Fibroblast of skin of left biceps (primary cell): Measurements from ENCODE around the gene POFUT2.
A peak's percentile ranks its signal among the peaks of the same experiment; 100 is the strongest.
"Not testable (repeated sequence)": the region's sequence is repeated elsewhere in the genome, so short reads cannot be mapped to it uniquely, and the experiment has no call there.

Experiments used
- DNase-seq, 2 experiments: peaks; one replicate each; pipeline ENCODE4 v3.0.0-alpha.2; 2013; ENCODE audit warnings: low read depth in 2 of 2

POFUT2 gene

DNA sequence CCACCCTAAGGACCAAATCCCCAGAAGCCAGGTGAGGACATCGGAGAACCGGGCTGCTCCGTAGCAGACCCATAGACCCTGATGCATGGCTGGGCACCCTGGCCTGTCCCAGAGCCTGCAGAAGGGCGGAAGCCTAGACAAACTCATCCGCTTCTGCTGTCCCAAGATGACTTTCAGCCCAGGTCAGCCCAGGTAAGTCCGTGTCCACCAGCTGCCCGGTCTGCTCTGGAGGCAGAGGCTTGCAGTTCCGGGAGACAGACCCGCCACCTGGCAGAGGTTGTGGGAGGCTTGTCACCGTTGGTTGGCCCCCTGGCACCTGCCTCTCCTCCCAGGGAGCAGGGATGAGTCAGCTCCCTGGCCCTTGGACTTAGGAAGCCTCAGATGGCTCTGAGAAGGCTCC is 22.8 kb upstream of the POFUT2 start:
- no peak for DNase-seq

DNA sequence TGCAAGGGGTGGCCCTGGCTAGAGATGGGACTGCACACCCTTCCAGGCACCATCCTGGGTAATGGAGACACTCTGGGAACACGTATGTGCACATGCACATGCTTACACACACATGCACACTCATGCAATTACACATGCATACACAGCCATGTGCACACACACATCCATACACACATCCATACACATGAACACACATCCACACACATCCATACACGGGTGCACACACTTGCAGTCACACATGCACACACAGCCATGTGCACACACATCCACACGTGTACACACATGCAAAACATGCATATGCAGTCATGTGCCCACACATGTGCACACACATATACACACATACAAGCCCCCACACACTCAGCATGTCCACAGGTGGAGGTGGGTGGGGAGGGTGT is 22.3 kb upstream of the POFUT2 start:
- no peak for DNase-seq

DNA sequence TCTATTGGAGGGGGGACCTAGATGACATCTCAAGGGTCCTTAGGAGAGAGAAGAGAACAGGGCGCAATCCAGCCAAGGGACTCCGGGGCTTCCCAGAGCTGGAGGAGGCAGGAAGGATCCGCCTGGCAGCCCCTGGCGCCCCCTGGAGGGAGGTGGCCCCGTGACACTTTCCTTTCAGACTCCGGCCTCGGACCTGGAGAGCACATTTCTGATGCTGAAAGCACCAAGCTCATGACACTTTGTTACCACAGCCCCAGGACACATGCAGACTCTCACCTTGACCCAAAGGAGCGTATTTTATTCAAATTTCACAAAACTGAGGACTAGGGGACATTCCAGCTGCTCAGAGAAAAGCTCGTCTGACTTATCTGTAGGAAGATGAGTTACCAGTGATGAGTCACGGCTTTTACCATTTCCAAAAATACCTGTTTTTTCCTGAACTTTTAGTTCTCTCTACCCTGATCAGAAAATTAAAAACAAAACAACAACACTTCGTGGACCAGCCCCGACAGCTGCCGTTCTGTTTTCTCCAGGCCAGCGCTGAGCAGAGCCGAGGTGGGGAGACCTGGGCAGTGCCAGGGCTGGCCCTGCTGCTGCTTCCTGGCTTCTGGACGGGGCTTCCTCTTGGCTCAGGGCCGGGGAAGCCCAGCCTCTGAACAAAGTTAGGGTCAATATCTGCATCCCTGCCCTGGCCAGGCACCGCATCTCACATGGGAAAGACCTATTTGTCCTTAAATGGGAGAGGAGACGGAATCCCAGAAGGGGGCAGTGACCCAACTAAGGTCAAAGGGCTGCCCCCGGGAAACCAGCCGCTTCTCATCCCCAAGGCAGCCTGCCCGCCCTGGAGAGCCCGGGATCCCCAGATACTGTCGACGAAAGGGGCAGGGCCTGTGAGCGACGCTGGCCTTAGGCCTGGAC is 21.6 kb upstream of the POFUT2 start:
- DNase-seq, result no peak

DNA sequence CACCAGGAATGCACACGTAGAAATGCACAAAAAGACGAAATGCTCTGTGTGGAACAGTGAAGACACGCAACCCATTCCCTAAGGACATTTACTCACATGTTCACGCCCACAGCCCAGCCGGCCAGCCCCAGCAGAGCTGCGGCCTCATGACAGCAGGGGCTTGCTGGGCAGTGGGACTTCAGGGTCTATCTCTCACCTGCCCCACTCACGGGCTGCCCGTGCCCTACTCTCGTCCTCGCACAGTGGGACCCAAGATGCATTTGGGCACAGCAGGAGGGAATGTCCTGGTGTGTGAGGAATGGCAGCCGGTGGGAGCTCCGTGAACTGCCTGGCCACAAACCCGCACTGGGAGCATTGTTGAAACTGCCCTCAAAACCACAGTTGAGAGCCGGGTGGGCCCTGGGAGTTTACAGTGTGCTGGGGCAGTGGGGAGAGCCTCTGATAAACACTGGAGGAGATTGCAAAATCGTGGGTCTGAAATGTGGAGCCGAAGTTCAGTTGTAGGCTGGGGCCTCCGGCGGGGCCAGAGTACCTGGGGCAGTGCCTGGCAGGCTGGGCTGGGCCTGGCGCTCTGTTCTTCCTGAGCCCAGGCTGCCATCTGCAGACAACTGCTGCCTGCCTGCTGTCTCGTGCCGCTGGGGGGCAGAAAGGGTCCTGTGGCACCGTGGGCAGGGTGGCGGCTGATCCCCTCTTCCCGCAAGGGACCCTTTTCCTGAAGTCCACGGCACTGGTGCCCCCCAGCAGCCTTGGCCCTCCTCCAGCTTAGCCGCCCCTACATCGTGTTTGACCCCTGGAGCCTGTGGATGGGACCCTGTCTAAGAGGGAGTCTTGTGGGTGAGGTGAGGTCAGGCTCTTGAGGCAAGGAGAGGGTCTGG is 20.7 kb upstream of the POFUT2 start:
- no peak for DNase-seq

DNA sequence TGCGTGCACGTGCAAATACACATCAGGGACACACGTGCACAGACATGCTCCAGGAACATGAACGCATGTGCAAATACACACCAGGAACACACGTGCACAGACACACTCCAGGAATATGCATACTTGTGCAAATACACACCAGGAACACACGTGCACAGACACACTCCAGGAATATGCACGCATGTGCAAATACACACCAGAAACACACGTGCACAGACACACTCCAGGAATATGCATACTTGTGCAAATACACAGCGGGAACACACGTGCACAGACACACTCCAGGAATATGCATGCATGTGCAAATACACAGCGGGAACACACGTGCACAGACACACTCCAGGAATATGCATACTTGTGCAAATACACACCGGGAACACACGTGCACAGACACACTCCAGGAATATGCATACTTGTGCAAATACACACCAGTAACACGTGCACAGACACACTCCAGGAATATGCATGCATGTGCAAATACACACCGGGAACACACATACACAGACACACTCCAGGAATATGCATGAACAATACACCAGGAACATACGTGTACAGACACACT is 20.0 kb upstream of the POFUT2 start:
- DNase-seq, result not testable (repeated sequence)

DNA sequence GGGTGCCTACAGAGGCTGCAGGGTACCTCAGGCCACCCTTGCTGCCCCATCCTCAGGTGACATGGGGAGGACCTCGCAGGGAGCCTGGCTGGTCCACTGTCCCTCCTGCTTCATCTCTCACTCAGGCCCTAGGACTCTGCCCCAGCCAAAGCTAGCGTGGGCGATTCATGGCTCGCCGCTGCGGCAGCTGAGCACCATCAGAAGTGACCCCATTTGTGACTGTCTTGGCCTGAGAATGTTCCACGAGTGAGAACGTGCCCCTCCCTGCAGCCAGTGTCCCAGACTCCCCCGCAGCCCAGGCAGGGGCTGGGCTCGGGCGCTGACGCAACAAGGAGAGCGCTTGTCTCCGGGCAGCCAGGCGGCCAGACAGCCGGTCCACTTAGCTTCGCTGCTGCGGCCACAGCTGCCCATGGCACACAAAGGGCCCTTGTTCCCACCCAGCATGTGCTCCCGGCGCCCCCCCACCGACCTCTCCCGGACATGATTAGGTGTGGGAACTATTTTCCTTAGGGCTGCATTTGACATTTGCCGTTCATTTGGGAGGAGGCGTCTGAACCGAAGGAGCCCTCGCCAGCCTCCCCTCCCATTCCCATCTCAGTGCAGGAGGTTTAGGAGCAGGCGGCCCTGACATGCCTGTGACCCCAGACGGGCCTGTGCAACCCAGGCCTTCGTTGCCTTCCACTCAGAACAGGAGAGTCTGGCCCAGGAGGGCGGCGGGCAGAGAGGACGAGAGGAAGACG is 19.3 kb upstream of the POFUT2 start:
- DNase-seq, result no peak

DNA sequence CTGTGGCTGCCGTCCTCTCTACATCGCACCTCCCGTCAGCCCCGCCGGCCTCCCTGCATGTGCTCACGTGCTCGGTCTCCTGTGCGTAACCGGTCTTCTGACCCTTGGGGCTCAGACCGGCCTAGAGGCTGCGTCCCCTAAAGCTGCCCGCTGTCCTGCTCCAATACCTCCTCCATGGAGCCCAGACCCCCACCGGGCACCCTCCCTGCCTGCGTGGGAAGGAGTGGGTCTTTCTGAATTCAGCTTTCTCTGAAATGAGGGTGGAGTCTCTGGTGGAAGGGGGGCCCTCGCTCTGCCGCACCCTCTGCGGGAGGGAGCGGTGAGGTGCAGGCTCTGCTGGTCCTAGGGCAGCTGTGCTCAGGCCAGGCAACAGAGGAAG is 18.7 kb upstream of the POFUT2 start:
- DNase-seq, result no peak

DNA sequence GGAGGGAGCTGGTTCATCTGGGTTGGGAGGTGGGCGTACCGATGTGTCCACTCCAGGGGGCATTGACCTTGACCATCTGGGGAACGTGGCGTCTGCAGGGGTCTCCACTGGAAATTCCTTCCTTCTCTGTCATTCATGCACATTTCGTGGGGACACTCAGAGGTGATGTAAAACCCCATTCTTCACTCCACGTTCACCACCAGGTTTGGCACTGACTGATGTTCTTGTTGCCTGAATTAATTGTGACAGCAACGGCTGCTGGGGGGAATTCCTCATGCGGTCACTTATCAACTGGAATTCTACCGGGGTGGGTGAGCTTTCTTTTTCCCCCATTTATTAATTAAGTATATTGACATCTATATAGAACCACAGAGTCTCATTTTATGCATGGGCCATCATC is 18.1 kb upstream of the POFUT2 start:
- DNase-seq, result no peak

DNA sequence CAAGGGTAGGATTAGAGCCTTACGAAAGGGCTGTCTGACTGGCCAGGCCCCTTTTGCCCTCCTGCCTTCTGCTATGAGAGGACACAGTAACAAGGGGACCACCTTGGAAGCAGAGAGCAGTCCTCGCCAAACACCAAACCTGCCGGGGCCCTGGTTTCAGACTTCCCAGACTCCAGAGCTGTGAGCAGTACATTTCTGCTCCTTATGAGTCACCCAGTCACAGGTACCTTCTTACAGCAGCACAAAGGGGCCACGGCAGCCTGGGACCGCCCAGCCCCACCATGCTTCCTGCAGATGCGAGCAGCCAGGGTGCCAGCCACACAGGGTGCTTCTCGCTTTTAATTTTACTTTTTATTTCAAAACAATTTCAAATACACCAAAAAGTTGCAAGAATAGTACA is 17.2 kb upstream of the POFUT2 start:
- DNase-seq, result no peak

DNA sequence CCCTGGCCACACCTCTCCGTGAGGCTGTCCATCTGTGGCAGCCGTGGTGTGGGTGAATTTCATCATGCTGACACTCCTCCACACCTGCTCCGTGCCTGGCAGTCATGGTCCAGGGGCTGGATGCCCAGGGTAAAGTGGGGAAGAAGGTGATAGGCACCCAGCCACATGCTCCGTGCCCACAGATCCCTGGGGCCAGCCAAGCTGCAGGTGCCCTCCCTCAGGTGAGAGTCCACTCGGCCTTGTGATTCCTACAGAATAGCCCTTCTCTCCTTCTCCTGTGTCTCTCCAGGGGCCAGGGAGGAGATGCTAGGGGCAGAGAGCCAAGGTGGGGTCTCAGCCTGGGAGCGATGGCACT is 16.8 kb upstream of the POFUT2 start:
- DNase-seq, result no peak

DNA sequence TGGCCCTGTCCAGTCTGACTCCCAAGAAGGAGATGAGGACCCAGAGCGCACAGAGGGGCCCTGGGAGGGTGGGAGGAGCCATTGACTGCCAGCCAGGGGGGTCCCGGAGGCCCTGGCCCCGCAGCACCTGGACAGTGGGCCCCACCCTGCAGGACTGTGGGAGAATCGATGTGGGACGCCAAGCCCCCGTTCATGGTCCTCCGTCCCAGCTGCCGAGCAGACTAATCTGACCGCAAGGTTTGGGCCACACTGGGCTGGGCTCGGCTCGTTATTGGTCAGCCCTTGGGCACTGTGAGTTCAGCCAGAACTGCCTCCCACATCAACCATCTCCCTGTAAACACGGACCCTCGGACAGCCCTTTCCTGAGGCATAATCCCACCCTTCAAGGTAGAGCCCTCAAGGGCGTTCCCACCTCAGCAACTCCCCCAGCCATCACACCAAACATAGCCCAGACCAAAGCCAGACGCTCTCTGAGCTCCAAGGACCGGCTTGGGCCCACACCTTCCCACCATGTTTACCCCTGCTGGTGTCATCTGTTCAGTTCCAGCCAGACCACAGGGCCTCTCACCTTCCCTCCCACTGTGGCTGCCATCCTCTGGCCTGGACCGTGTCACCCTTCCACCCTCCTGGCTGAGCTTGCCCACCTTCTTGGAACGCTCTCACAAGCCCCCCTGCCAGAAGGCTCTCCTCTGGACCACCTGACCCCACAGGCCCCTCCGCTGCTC is 16.2 kb upstream of the POFUT2 start:
- no peak for DNase-seq

DNA sequence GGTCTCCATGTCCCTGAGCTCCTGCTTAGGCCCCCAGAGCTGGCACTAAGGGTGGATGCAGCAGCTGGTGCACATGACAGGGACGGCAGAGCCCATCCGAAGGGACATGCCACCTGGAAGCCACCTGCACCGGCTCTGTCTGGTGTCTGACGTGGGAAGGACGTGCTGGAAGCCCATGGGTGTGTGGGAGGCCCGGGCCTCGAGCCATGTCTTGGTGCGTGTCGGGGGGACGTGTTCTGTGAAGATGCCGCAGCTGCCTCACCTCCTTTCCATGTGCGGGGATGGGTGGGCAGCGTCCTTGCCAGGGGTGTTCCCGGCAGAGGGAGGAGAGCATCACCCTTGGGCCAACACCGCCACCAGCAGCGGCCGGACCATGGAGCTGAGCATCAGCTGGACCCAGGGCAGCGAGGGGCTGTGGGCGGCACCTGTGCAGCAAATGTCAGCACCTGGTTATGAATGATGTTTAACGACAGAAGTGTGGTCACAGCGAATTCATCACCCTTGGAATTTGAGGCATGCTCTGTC is 15.5 kb upstream of the POFUT2 start:
- DNase-seq, result no peak

DNA sequence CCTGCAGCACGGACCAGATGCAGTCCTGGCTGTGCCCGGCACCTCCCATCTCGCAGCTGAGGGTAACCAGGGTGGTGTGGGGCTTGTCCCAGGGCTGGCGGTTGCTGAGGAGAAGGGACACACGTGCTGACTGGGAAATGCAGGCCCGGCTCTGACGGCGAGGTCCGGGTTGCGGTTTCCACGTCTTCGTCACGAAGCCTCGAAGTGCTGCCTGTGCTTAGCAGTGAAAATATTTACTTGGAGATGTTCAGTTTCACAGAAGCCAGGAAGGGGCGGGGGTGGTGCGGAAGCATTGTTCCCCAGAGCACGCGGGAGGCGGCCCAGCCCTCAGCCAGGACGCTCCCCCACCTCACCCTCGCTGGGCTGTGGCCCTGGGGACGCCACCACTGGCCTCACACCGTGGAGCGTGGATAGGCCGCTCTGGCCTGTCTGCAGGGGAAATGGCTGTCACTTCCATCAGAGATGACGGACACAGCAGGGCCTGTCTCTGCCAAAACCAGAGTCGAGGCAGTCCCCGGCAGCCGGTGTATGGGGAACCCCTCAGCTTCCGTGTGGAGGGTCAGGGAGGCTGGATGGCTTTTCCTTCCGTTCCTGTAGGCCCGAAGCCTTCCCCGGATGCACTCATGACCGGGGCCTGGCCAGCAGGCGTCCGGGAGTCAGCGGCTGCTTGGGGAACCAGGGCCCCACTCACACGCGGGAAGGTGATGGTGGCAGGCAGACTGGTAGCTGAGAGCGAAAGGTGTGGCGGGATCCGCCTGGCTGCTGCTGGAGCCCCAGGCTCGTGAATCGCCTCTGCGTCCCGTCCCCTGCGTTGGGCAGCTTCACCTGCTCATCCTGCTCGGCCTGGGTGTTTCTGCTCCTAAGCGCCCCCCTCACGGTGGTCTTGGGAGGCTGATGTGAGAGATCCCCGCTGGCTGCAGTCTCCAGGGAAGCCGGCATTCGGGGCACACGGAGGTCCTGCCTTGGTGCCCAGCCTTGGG is 14.7 kb upstream of the POFUT2 start:
- no peak for DNase-seq

DNA sequence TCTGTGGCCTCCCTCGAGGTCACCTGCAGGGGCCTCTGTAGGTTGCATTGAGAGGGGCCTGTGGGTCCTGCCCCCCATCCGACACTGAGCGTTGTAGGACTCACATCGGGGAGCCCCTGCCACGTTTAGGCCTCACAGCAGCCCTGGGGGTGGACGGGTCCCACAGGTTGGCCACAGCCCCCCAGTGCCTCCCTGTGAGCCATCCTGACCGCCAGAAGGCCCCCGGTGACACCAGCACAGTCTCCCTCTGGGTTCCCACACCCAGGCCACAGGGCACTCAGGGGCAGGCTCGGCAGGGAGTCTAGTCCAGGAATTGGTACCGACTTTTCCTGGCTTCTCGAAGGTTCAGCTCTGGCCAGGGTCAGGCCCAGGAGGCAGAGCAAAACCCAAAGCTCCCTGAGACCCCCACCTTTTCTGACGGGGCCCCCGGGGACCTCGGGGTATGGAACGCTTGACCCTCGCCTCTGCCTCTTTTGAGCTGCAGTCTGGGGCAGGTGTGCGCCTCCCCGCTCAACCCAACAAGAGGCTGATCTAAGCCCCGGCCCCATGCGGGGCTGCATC is 13.9 kb upstream of the POFUT2 start:
- DNase-seq, result no peak

DNA sequence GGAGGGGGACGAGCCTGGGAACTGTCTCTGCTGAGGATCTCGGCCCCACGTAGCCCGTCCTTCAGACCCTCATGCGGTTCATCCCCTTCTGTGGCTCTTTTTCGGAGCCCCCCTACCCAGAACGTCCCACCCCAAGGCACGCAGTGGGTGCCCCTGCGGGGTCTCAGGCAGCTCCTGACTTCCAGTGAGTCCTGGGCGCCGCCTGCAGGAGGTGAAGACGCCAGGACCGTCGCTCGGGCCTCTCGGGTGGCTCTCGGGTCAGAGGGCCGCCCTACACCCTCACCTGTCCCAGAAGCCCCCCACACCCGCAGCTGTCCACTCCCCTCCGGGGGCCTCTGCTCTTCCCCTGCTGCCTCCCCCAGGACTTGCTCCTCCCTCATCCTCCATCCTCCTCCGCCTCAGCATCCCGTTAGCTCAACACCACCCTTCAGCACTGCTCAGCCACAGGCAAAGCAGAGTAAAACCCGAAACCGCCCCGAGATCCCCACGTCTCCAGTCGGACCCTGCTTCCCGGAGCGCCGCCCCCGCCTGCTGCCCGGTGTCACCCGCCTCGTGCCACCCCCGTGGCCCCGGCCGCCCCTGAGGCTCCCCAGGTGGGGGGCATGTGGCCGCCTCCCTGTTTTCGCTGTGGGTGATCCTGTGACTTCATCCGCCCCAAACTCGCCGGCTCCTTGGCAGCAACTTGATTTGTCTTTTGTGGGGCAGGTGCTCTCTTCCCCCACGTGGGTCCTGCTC is 13.3 kb upstream of the POFUT2 start:
- DNase-seq, result no peak

DNA sequence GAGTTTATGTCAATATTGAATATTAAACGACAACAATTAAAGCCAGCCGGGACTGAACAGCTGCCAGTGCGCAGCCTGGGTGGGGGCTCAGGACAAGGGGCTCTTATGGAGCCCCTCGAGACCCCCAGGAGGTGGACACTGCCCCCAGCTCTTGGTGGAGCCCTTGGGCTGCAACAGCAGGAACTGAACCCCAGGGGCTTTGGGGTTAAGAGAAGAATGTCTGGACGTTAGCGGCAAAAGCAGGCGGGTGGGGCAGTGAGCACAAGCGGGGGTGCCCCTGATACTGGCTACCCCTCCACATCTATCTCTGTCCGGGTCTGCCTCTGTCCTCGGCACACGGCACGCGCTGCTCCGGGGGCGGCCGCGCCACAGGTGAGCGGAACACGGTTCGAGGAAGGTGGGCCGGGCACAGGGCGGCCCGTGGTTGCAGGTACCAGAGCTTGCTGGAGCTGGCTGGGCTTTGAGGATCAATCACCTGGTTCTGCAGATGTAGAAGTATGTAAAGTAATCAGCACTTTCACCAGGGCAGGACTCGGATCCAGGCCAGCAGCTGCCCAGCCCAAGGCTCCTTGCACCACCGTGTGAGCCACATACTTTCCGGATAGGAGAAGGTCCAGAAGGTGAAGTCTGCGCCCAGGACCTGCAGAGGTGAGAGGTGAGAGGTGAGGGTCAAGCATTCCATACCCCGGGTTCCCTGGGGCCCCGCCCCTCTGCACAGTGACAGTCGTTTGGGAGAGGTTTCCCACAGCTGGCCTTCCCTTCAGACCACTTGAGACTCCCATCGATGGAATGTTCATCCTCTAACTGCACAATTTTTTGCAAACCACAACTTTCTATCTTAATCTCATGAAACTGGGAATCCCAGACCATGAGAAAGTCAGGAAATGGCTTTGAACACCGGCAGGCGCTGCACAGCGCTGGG is 12.4 kb upstream of the POFUT2 start:
- DNase-seq, result peak; percentile 24 to 38

DNA sequence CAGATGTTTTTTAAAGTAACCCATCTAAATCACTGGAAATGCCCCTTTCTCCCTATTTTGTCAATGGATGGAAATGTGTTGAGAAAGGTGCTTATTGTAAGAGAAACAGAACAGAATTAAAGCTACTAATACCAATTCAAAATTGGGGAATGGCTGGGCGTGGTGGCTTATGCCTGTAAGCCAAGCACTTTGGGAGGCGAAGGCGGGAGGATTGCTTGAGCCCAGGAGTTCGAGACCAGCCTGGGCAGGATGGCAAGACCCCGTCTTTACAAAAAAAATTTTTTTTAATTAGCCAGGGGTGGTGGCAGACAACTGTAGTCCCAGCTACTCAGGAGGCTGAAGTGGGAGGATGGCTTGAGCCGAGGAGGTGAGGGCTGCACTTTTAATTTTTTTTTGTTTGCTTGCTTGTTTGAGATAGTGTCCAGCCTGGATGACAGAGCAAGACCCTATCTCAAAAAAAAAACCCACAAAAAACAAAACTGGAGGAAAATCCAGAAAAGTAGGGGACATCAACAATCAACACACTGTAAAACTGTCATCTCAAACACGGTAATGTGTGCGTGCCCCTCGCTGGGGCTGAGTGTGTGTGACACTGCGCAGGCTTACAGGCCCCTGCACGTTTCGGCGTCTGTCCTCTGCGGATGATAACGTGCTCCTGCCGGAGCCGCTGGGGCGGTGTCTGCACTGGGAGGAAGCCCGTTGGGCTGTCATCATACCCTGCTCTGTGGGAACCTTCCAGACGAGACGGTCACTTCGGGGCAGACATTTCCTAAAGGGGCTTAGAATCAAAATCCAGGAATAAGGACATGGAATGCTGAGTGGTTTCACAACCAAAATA is 11.6 kb upstream of the POFUT2 start:
- DNase-seq, result no peak
